Stimulated activated naive CD8-positive, alpha-beta T cell treated with anti-CD3 and anti-CD28 coated beads, Interleukin-15, Interleukin-2, amounts not matched to agents 100 U/mL and 50 U/mL, for 24 hours (primary cell): ENCODE measurements around the gene SARDH.
"Not testable (repeated sequence)": the region's sequence is repeated elsewhere in the genome, so short reads cannot be mapped to it uniquely, and the experiment has no call there.

Experiments
- ATAC-seq: fragments of 150-1000 bp; cut with Tn5 transposase; one replicate; pipeline ENCODE4 v1.10.0; 2021
- DNase-seq: peaks from one replicate; pipeline ENCODE4 v3.0.0; 2021

The SARDH gene

DNA sequence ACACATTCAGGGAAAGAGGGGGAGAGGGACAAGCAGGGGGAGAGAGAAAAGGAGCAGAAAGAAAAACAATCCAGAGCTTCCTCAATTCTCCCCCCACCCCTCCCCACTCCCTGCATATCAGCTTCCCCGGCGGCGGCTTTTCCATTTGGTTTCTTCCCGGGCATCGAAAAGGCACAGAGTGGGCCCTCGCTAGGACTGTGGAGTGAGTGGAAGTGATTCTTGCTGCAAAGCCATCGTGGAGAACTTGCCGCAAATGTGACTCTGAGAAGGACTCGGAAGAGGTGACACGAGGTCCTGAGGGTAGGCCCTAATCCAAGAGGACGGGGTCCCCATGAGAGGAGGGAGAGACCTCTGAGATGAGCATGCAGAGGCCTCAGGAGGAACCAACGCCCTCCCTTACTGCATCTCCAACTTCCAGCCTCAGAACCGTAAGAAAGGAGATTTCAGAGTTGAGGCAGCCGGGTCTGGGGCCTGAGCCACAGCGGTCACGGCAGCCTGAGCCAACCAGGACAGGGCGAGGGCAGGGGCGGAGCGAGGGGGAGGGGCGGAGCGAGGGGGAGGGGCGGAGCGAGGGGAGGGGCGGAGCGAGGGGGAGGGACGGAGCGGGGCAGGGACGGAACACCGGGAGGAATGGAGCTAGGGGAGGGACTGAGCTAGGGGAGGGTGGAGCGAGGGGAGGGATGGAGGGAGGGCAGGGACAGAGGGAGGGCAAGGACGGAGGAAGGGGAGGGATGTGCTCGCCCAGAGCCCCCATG lies 21.2 kb upstream of the SARDH start:
- no peak for ATAC-seq
- no peak for DNase-seq

DNA sequence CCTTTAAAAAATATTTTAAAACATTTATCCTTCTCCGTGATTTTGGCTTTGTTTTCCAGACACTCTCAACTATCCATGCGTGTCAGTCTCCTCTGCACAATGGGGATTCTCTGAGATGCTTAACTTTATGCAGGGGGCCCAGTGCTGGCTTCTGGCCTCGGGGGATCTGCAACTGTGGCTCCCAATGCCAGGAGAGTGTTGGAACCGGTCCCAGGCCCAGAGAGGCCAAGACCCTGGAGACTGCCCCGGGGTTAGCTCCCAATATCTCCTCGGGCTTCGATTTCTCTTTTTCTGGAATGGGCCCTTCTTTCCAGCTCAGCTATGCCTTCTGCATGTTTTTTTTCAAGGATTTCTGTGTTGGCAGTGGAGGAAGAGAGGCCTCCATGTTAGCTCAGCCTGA lies 20.1 kb upstream of the SARDH start:
- DNase-seq (no peak), ATAC-seq (no peak)

DNA sequence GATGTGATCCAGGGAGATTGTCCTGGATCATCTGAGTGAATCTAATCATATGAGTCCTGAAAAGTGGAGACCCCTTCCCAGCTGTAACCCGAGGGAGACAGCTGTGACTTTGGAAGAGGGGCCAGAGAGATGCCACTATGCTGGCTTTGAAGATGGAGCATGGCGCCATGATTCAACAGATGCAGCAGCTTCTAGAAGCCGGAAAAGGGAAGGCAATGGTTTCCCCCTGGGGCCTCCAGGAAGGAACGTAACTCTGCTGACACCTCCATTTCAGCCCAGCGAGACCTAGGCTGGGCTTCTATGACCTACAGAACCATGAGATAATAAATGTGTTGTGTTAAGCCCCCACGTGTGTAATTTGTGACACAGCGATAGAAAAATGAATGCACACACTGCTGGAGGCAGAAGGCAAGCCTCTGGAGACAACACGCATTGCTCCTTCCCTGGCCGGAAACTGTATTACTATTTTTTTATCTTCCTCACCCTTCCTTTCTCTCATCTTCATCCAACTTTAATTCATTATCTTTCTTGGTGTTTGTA lies 16.6 kb upstream of the SARDH start:
- ATAC-seq, result no peak
- DNase-seq, result no peak

DNA sequence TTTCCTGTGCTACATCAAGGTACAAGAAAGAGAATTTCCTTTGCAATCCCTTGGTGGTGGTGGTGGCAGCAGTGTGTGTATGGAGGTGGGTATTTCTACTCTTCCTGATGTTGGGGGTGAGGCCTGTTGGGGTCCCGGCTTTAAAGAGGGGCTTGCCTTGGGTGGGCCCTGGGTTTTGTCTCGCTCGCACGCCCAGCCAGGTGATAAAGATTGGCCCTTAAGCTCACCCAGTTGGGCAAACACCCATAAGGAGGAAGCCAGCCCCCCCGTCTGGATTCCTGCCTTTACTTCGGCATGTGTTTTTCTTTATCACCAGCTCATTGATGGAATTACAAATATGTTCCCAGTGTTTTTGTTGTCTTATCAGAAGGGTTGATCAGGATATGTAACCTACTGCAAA lies 16.0 kb upstream of the SARDH start:
- DNase-seq, result no peak
- ATAC-seq, result no peak

DNA sequence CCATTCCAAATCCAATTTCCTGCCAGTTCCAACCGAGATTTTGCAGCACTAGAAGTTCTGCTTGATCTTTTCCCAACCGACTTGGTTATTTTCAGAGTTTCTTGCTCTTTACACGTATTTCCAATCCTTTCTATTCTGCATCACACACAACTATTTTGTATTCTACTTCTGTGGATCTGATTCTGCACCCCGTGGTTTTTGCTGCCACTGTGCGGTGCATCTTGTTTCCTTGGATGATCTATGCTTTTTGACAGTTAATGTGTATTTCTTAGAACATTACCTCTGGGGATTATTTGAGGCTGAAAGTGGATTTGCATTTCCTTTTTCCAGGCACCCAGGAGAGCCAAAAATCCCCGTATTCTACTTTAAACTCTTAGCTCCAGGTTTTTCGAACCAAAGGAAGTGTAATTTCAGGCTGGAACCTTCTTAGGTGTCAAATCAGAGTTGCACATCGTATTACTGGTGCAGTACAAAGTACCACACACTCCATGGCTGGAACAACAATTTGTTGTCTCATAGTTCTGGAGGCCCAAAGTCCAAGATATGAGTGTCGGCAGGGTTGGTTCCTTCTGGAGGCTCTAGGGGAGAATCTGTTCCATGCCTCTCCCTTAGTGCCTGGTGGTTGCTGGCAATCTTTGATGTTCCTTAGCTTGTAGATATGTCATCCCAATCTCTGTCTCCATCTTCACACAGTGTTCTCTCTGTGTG lies 14.7 kb upstream of the SARDH start:
- DNase-seq (no peak), ATAC-seq (no peak)

DNA sequence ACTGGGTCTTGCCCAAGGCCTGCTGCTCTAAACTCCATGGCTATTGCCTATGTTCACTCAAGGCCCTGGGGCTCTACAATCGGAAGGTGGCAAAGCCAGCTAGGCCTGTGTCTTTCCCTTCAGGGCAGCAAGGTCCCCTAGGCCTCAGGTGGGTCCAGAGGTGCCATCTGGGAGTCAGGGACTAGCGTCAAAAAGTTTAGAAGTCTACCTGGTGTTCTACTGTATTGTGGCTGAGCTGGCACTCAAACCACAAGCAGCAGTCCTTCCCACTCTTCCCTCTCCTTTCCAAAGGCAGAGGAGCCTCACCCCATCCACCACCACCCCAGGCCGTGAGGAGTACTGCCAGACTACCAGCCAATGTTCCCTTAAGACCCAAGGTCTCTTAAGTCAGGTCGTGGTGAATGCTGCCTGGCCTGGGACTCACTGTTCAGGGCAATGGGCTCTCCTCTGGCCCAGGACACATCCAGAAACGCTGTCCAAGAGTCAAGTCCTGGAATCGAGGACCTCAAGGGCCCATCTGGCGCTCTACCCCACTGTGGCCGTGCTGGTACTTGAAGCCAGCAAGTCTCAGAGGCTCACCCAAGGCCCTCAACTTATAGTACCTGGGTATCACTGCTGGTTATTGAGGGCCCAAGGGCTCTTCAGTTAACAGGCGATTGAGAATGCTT lies 13.0 kb upstream of the SARDH start:
- DNase-seq (no peak), ATAC-seq (no peak)

DNA sequence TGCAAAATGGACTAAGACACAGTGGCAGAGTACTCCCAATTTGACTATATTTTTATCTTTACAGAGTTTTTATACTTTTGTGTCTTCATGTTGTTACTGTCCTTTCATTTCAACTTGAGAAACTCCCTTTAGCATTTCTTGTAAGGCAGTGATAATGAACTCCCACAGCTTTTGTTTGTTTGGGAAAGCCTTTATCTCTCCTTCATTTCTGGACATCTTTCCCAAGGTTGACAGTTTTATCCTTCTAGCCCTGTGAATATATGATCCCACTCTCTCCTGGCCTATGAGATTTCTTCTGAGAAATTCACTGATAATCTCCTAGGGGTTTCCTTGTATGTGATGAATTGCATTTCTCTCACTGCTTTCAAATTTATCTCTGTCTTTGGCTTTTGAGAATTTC lies 9.2 kb upstream of the SARDH start:
- ATAC-seq, result no peak

DNA sequence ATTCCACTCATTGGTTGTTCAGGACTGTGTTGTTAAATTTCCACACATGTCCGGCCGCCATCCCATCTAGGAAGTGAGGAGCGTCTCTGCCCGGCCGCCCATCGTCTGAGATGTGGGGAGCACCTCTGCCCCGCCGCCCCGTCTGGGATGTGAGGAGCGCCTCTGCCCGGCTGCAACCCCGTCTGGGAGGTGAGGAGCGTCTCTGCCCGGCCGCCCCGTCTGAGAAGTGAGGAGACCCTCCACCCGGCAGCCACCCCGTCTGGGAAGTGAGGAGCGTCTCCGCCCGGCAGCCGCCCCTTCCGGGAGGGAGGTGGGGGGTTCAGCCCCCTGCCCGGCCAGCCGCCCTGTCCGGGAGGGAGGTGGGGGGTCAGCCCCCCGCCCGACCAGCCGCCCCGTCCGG lies 6.4 kb upstream of the SARDH start:
- not testable (repeated sequence) for ATAC-seq, DNase-seq

More for the DNA sequence above, 9.2 kb upstream of the SARDH start:
- no peak for DNase-seq

DNA sequence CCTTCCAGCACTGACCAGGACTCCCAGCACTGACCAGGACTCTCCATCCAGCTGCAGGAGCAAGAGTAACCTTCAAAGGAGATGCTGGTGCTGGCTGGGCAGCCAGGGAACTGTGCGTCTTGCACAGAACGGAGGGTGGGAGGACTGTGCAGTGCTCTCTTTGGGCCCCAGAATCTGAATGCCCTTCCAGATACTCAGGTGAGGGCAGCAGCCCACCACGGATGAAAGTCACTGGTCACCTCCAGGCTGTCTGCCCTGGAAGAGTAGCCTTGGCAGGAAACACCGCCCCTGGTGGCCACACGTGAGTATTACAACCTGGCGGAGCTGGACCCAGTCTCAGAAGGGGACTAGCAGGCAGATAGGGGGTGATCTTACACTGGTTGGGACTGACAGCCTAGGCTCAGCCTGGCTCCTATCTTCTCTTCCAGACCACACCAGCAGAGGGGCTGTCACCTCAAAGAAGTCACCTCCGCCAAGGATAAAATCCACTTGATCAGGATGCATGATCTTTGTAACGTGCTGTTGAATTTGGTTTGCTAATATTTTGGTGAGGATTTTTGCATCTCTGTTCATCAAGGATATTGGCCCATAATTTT lies 4.8 kb upstream of the SARDH start:
- ATAC-seq, result peak; percentile 86
- peak; percentile 84 for DNase-seq

DNA sequence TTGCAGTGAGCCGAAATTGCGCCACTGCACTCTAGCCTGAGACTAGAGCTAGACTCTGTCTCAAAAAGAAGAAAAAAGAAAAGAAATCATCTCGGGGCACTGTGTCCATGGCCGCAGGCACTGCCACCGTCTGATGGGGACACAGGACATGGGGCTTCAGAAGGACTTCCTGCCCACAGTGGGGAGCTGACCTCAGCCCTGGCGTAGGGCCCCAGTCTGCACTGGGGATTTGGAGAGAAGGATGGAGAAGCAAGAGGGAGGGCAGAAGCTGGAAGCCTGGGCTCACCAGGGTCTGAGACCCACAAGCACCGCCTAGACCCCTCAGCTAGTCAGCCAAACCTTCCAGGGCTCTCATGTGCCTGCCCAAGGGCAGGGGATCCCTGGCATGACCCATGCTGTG lies 4.1 kb upstream of the SARDH start:
- no peak for DNase-seq
- no peak for ATAC-seq

DNA sequence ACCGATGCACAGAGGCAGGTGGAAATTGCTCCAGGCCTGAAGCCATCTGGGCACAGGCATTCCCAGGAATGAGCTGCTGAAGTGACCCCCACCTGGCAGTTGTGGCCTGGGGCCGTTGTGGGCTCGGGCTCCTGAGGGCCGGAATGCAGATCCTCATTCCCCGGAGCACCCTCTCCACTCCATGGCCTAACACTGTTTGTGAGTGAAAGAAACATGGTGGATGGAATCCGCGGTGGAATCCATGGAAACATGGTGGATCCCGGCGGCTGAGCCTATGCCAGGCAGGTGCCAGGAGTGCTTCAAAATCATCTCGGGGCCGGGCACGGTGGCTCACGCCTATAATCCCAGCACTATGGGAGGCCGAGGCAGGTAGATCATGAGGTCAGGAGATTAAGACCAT lies 3.6 kb upstream of the SARDH start:
- no peak for DNase-seq
- no peak for ATAC-seq

DNA sequence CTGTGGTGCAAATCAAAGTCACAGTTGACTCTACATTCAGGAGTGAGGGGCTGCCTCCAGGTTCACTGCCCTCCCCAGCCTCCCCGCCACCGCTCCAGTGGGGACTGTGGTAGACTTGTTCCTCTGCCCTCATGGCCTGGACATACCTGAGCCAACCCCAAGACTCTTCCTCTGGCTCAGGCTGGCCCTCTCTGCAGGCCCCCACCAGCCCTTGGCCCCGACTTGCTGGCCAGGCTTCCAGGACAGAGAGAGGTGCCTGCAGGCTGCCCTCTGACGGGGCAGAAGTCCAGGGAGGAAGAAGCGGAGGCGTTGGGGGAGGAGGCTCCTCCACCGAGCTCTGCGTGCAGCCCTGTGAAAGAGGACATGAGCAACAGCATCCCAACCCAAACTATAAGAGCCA lies 2.8 kb upstream of the SARDH start:
- ATAC-seq (no peak), DNase-seq (no peak)

DNA sequence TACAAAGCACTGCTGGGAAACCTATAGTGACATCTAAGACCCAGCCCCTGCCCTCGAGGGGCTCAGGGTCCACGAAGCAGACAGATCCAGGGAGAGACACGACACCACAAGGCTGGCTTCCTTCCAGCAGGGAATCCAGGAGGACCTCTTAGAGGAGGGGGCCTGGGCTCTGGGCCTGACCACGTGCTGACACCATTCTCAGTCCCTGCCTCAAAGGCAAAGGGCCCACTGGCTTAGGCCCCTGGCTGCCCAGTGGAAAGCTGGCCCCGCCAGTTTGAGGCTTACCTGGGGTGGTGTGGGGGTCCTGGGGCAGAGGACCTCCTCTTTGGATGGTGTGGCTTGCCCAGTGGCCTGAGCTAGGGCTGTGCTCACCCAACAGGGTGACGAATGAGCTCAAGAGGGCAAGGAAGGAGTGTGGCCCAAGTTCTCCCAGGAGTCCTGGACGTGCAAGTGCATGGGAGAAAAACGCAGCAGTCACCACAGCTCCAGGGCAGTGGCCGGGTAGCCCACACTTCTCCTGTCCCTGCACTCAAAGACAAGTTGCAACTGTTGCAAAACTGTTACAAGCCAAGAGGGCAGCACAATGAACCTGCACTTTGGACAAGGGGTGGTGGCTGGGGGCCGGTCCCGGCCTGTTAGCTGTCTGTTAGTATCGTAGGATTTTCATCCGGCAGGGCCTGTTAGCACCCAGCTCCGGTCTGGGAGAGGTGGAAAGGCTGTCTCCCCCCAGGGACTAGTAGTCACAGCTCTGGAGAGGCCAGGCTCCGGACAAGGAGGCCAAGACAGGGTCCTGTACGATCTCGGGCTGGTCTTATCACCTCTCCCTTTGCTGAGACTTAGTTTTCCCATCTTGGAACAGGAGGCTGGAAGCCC lies 1.5 kb upstream of the SARDH start:
- no peak for ATAC-seq
- no peak for DNase-seq

DNA sequence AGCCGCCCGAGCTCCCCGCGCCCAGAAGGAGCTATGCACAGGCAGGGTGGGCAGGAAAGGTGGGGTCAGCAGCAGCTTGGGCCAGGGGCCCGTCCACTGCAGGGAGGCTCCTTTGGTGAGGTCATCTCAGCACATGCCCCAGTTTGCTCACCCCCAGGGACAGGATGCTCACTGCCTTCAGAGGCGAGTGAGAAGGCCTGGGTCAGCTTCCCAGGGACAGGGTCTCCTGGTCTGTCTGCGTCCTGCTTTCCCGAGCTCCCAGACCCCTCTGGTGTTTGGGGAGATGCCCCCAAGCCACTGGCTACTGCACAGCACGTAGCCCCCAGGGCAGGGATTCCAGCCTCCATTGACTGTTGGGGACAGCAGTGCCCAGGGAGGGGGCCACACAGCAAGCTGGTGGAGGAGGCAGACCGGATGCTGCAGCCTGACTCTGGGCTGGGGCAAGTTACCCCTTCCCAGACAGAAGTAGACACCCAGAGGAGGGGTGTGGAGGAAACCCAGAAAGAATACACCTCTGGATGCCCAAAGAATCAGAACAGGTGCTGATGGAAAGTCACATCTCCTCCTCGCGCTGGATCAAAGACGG lies 581 bp upstream of the SARDH start:
- ATAC-seq, result no peak

DNA sequence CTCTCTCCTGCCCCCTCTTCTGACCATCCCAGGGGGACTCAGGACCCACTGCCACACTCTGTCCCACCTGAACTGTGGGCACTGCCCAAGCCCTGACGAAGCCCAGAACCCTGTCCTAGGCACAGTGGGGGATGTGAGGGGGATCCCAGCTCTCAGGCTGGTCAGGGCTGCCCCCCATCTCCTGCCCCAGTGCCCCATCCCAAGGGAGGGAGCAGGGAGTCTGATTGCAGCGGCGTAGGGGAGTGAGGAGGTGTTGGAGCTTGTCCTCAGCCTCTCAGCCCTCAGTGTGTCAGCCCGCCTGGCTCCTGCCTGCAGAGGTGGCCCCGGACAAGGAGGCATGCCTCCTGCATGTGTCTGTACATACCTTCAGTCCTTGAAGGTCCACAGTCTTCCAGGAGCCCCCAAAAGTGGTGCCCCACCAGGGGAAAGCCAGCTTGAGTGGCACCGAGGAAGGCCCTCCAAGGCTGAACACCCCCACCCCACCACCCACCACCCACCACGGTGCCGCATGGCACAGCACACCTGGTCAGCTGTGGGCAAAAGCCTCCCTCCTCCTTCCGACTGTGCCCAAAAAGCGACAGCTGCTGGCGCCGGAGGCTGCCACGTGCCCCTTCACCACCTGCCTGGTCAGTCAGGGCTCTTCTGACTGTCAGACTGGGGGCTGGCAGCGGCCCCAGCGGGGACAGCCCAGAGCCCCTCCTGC lies 930 bp downstream of the SARDH start:
- ATAC-seq, result no peak
- DNase-seq, result no peak

More for the DNA sequence above, 581 bp upstream of the SARDH start:
- DNase-seq, result no peak

DNA sequence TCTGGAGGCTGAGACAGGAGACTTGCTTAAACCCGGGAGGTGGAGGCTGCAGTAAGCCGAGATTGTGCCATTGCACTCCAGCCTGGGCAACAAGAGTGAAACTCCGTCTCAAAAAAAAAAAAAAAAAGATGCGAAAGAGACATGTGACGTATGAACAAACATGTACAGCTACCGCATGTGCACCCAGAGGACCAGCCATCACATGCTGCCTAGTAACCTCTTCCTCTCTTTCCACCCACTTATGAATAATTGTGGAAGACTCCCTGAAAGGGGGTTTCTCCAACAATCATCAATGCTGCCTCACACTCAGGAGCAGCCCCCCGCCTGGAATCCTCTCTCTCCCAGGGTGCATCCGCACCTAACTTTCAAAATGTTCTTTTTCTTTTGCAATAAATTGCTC lies 2.2 kb downstream of the SARDH start:
- ATAC-seq, result no peak
- DNase-seq, result no peak

DNA sequence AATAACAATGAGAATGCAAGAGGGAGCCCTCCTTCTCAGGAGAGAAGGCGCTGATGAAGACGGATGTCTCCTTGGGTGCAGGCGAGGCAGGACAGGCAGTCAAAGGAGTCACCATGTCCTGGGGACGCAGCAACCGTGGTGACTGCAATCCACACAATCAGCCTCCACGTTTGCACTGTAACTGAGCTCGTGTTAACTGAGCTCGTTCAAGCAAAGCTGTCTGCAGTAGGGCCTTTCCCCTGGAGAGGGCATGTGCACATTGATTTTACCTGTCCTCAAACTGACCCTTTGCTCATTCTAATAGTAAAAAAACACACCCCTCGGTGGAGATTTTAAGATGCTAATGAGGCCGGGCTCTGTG lies 2.8 kb downstream of the SARDH start:
- DNase-seq (no peak), ATAC-seq (no peak)

DNA sequence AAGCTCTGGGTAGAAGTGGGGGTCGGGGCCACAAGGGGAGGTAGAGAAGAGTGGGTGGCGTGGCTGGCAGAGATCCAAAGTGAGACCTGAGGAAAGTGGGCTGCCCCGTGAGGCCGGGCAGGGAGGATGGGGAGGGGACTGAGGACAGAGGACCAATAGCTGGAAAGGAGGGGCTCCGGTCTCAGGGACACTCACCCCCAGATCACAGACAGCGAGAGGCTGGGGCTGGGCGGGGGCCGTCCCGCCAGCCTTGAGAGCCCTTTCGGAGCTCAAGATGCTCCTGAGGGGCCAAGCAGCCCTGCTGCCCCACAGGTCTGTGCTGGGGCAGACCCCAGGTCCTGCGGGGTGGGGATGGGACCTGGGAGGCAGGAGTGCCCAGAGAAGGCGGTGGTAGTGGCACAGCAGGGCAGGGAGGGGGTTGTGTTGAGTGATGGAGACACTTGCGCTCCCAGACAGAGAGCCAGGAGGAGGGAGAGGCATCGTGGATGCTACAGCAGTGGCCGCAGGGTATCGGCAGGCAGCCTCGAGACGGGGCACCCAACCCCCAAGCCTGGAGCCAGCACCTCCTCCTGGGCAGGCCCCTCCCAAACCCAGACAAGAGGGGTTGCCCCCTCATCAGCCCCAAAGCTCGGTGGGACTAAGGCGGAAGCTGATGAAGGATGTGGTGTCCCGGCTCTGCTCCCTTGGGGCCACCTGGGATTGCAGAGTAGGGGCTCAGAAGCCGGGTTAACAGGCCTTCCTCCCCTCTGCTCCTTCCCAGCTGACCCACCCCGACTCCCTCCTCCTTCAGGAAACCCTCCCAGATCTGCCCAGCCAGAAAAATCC lies 3.4 kb downstream of the SARDH start:
- ATAC-seq (no peak), DNase-seq (no peak)

DNA sequence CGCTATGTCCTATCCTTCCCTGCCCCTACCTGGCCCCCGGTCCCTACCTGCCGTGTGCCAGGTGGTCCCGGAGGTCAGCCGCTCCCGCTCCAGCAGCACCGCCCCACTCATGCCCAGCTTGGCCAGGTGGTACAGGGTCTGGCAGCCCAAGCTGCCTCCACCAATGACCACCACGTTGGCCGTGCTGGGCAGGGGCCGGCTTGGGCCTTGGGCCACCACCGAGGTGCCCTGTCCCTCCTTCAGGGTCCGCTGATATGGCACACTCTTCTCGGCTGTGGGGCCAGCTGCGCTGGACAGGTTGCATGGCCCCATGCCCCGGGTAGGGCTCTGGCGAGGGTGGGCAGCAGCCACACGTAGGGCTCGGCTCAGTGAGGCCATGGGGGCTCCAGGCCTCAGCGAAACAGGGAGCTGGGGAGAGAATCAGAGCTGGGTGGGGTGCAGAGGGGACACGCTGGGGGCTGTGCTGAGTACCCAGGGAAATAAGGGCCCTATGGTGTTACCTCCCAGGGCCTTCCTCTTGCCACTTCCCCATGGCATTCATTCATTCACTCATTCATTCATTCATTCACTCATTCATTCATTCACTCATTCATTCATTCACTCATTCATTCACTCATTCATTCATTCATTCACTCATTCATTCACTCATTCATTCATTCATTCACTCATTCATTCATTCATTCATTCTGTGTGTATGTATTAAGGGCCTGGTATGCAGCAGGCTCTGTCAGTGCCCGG lies 4.2 kb downstream of the SARDH start:
- DNase-seq (no peak), ATAC-seq (no peak)
